ENCODE data around the gene OGFOD2. TPM values are rescaled to one million over a fixed set of nuclear protein-coding genes. Genes with fewer than 3 reads are reported as not detected.

OGFOD2 gene
- total RNA-seq, 4 donors from 2014 or later = 12.0 to 36.0 (median 18.4) TPM

GRCh38 chr12:122948605-122949004 lies 26.4 kb upstream of the OGFOD2 start:
- WGBS, 2 donors (ENCODE audit: low coverage in 1 of 2) = 93 to 100% methylated on average over 1 to 12 of the region's 14 CpGs
- no peak for DNase-seq
- peaks cover 17 to 54% (median 33%) of the 10 kb centered on the region in 4 donors for H3K4me1 ChIP-seq
- in situ Hi-C loops (cut with MboI; ENCODE audit: low pct_ligation_motif_present in 1 of 4, low pct_unique_long_range_greater_than_20kb in 1 of 4, low sequenced_read_pairs in 3 of 4) (no loop called here), intact Hi-C loops (cut with DNase I; ENCODE audit: low total_unique reads) (no loop called here)
- H3K36me3 ChIP-seq = no peaks in the 10 kb centered on the region
- TF ChIP-seq, protein P1, sequence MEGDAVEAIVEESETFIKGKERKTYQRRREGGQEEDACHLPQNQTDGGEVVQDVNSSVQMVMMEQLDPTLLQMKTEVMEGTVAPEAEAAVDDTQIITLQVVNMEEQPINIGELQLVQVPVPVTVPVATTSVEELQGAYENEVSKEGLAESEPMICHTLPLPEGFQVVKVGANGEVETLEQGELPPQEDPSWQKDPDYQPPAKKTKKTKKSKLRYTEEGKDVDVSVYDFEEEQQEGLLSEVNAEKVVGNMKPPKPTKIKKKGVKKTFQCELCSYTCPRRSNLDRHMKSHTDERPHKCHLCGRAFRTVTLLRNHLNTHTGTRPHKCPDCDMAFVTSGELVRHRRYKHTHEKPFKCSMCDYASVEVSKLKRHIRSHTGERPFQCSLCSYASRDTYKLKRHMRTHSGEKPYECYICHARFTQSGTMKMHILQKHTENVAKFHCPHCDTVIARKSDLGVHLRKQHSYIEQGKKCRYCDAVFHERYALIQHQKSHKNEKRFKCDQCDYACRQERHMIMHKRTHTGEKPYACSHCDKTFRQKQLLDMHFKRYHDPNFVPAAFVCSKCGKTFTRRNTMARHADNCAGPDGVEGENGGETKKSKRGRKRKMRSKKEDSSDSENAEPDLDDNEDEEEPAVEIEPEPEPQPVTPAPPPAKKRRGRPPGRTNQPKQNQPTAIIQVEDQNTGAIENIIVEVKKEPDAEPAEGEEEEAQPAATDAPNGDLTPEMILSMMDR (IDR thresholded peaks at IDR 0.05) = no peak
- TF ChIP-seq POLR2AphosphoS5 (IDR thresholded peaks at IDR 0.05) = no peak
- no peak for TF ChIP-seq POLR2A (IDR thresholded peaks at IDR 0.05)
- TF ChIP-seq EP300 (IDR thresholded peaks at IDR 0.05; ENCODE audit: low read depth) = no peak
- H3K27ac ChIP-seq = no peak overlapping the region
- no peaks in the 10 kb centered on the region for H3K27me3 ChIP-seq
- H3K9me3 ChIP-seq = no peaks in the 10 kb centered on the region
- H3K4me3 ChIP-seq = no peak overlapping the region

DNA sequence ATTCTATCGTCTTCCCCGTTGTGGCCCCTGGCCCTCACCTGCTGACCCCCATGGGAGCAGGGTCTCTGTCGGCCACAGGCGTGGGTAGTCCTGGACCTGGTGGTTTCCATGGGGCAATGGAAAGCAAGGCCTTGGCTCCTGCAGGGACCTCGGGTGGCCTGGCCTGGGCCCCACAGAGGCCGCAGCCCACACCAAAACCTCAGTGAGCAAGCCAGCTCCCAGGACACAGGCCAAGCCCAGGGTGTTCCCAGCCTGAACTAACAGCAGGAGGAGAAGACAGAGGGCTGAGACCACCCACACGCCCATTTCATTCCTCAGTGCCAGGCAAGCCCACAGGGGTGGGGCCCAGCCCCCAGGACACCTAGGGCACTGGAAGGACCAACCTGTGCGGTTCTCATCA lies 25.6 kb upstream of the OGFOD2 start:
- intact Hi-C loops (cut with DNase I; ENCODE audit: low total_unique reads) (no loop called here), in situ Hi-C loops (cut with MboI; ENCODE audit: low pct_ligation_motif_present in 1 of 4, low pct_unique_long_range_greater_than_20kb in 1 of 4, low sequenced_read_pairs in 3 of 4) (no loop called here)
- Histone ChIP-seq H3K4me3 (no peak overlapping the region), H3K4me1 (peaks cover 17 to 53% (median 28%) of the 10 kb centered on the region in 4 donors), H3K36me3 (no peaks in the 10 kb centered on the region), H3K9me3 (no peaks in the 10 kb centered on the region), H3K27me3 (no peaks in the 10 kb centered on the region), H3K27ac (no peak overlapping the region)
- DNase-seq = no peak
- WGBS, 2 donors (ENCODE audit: low coverage in 1 of 2) = 90% methylated on average over 8 of the region's 8 CpGs; no CpG with 5 or more reads in 1 of the 2 donors
- TF ChIP-seq, protein P1 (IDR thresholded peaks at IDR 0.05) = no peak
- TF ChIP-seq EP300 (IDR thresholded peaks at IDR 0.05; ENCODE audit: low read depth) (no peak), POLR2AphosphoS5 (IDR thresholded peaks at IDR 0.05) (no peak), POLR2A (IDR thresholded peaks at IDR 0.05) (no peak)

DNA sequence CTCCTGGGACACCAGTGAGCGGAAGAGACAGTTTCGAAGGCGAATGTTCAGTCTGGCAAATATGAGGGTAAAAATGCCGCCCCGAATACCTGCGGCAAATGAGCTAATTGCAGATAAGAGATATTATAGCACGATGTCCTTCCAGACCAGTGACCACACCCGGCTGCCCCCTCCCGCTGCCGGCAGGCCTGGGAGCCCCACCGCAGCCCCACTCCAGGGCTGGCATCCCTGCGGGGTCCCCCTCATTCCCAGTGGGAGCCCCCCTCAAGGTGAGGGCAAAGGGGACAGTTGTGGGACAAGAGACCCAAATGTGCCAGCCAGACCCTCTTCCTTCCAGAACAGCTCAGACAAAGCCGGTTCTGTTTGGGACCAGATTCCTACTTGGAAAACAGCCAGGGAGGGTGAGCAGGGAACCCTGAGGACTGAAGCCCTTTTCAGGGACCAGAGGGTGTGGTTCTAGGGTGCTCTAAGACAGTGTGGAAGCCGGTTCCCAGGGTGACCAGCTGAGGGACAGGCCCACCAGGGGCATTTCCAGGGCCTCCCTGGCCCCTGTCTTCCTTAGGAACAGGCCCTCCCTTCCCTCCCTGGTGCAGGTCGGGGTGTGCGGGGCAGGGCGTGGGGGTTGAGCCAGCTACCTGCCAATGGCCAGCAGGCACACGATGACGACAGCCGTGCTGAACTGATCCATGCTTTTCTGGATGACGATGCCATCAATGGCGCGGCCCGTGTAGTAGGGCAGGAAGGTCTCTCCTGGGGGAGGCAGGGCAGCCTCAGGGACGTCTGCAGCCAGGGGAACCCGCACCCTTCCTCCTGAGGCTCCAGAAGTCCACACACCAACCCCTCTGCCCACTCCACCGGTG lies 25.0 kb upstream of the OGFOD2 start:
- H3K9me3 ChIP-seq = no peaks in the 10 kb centered on the region
- intact Hi-C loops (cut with DNase I; ENCODE audit: low total_unique reads) (loop anchor here (5.0 to 10.0 kb wide), 2 partner anchors 88 to 145 kb away; no protein-coding TSS in a partner anchor), in situ Hi-C loops (cut with MboI; ENCODE audit: low pct_ligation_motif_present in 1 of 4, low pct_unique_long_range_greater_than_20kb in 1 of 4, low sequenced_read_pairs in 3 of 4) (loop anchor here (5.0 to 25.0 kb wide), 7 partner anchors 75 to 313 kb away; no protein-coding TSS in a partner anchor)
- DNase-seq = no peak
- no peaks in the 10 kb centered on the region for H3K27me3 ChIP-seq
- no peak for TF ChIP-seq POLR2AphosphoS5 (IDR thresholded peaks at IDR 0.05)
- TF ChIP-seq, protein P1 (IDR thresholded peaks at IDR 0.05) = no peak
- no peaks in the 10 kb centered on the region for H3K36me3 ChIP-seq
- 90% methylated on average over 27 of the region's 27 CpGs; no CpG with 5 or more reads in 1 of the 2 donors for WGBS, 2 donors (ENCODE audit: low coverage in 1 of 2)
- H3K4me3 ChIP-seq = no peak overlapping the region
- H3K4me1 ChIP-seq = peaks cover 17 to 47% (median 24%) of the 10 kb centered on the region in 4 donors
- no peak overlapping the region for H3K27ac ChIP-seq

GRCh38 chr12:122951406-122951805 lies 23.6 kb upstream of the OGFOD2 start:
- intact Hi-C loops (cut with DNase I; ENCODE audit: low total_unique reads) (loop anchor here (5.0 to 10.0 kb wide), 2 partner anchors 89 to 147 kb away; no protein-coding TSS in a partner anchor), in situ Hi-C loops (cut with MboI; ENCODE audit: low pct_ligation_motif_present in 1 of 4, low pct_unique_long_range_greater_than_20kb in 1 of 4, low sequenced_read_pairs in 3 of 4) (loop anchor here (5.0 to 25.0 kb wide), 7 partner anchors 77 to 314 kb away; no protein-coding TSS in a partner anchor)
- Histone ChIP-seq H3K27ac (peak overlapping the region; percentile 34 to 71 (median 62)), H3K4me3 (no peak overlapping the region), H3K36me3 (no peaks in the 10 kb centered on the region), H3K9me3 (no peaks in the 10 kb centered on the region), H3K4me1 (peaks cover 17 to 42% (median 23%) of the 10 kb centered on the region in 4 donors), H3K27me3 (no peaks in the 10 kb centered on the region)
- 60% methylated on average over 1 to 8 of the region's 9 CpGs for WGBS, 2 donors (ENCODE audit: low coverage in 1 of 2)
- peak; percentile 74 for DNase-seq
- no peak for TF ChIP-seq POLR2A (IDR thresholded peaks at IDR 0.05)
- TF ChIP-seq, protein P1 (IDR thresholded peaks at IDR 0.05) = peak in 3 of 5 experiments; percentile 15 to 57 (median 37)
- no peak for TF ChIP-seq EP300 (IDR thresholded peaks at IDR 0.05; ENCODE audit: low read depth)
- peak in 2 of 3 donors; percentile 32 to 50 for TF ChIP-seq POLR2AphosphoS5 (IDR thresholded peaks at IDR 0.05)
